Left ventricle myocardium inferior (tissue), 1 donor: ENCODE measurements around the gene CTNNAL1. TPM values are rescaled to one million over a fixed set of nuclear protein-coding genes. Genes with fewer than 3 reads are reported as not detected.

Experiments used
- DNase-seq: peaks from one replicate; pipeline ENCODE4 v3.0.0-alpha.2; 2020
- H3K27ac ChIP-seq: fragments of 200-600 bp; replicated peaks from 2 replicates; pipeline ENCODE4 v1.8.0; 2021
- H3K27me3 ChIP-seq: fragments of 200-600 bp; 2 replicates; pipeline ENCODE4 v1.8.0; 2021; ENCODE audit warnings: low read depth
- H3K36me3 ChIP-seq: fragments of 200-600 bp; 2 replicates; pipeline ENCODE4 v1.8.0; 2021
- H3K4me1 ChIP-seq: fragments of 200-600 bp; 2 replicates; pipeline ENCODE4 v1.8.0; 2021
- H3K4me3 ChIP-seq: fragments of 200-600 bp; 2 replicates; pipeline ENCODE4 v1.8.0; 2021; ENCODE audit warnings: mild to moderate bottlenecking, moderate library complexity
- H3K9me3 ChIP-seq: fragments of 200-600 bp; replicated peaks from 2 replicates; pipeline ENCODE4 v1.8.0; 2021
- CTCF ChIP-seq: fragments of 200-600 bp; IDR thresholded peaks from 2 replicates; pipeline ENCODE4 v1.8.0; 2021; ENCODE audit warnings: antibody characterized with exemption, mild to moderate bottlenecking, borderline replicate concordance
- intact Hi-C: fragments of 100-400 bp; cut with micrococcal nuclease; formaldehyde crosslinking; loops from one replicate; pipeline ENCODE4 v1.11.0; 2022
- total RNA-seq: library from RNA; stranded (reverse); fragmentation: NEBNext Ultra II Directional; extraction: Animal tissue kit (Norgen Biotek cat#: 25700); gene quantifications from one replicate; pipeline ENCODE4 v1.2.1, GENCODE V29; 2021
- donor health status: DM: no; HTN: yes; CAD: no; lungs with severe emphysema.

Gene CTNNAL1
- total RNA-seq, 1 donor from 2014 or later, result 78.2 TPM

GRCh38 chr9:108991479-108991878 is 21.8 kb downstream of the CTNNAL1 start:
- H3K27me3 ChIP-seq, result no peaks in the 10 kb centered on the region
- peak overlapping the region; percentile 42 for H3K27ac ChIP-seq
- TF ChIP-seq CTCF, result no peak
- intact Hi-C loops, result no loop called here
- peaks cover 56% of the 10 kb centered on the region for H3K4me1 ChIP-seq
- peaks cover 18% of the 10 kb centered on the region for H3K36me3 ChIP-seq
- DNase-seq, result no peak
- H3K9me3 ChIP-seq, result no peaks in the 10 kb centered on the region
- no peak overlapping the region for H3K4me3 ChIP-seq

GRCh38 chr9:108983885-108984284 is 29.4 kb downstream of the CTNNAL1 start:
- H3K27ac ChIP-seq, result no peak overlapping the region
- intact Hi-C loops, result no loop called here
- DNase-seq, result no peak
- H3K36me3 ChIP-seq, result peaks cover 32% of the 10 kb centered on the region
- no peaks in the 10 kb centered on the region for H3K27me3 ChIP-seq
- no peaks in the 10 kb centered on the region for H3K9me3 ChIP-seq
- no peak overlapping the region for H3K4me3 ChIP-seq
- H3K4me1 ChIP-seq, result peaks cover 4% of the 10 kb centered on the region
- no peak for TF ChIP-seq CTCF

GRCh38 chr9:108980893-108981292 is 32.4 kb downstream of the CTNNAL1 start:
- intact Hi-C loops, result no loop called here
- no peak overlapping the region for H3K4me3 ChIP-seq
- peaks cover 42% of the 10 kb centered on the region for H3K36me3 ChIP-seq
- H3K9me3 ChIP-seq, result no peaks in the 10 kb centered on the region
- no peak for DNase-seq
- peak overlapping the region; percentile 6 for H3K27ac ChIP-seq
- H3K27me3 ChIP-seq, result no peaks in the 10 kb centered on the region
- H3K4me1 ChIP-seq, result peaks cover 4% of the 10 kb centered on the region
- no peak for TF ChIP-seq CTCF

GRCh38 chr9:108978205-108978604 is 35.1 kb downstream of the CTNNAL1 start:
- peaks cover 34% of the 10 kb centered on the region for H3K36me3 ChIP-seq
- DNase-seq, result no peak
- H3K9me3 ChIP-seq, result no peaks in the 10 kb centered on the region
- peaks cover 18% of the 10 kb centered on the region for H3K4me1 ChIP-seq
- no peak for TF ChIP-seq CTCF
- intact Hi-C loops, result no loop called here
- no peaks in the 10 kb centered on the region for H3K27me3 ChIP-seq
- no peak overlapping the region for H3K27ac ChIP-seq
- no peak overlapping the region for H3K4me3 ChIP-seq

GRCh38 chr9:108973895-108974294 is 39.4 kb downstream of the CTNNAL1 start:
- DNase-seq, result no peak
- Histone ChIP-seq H3K36me3 (peaks cover 18% of the 10 kb centered on the region), H3K27ac (peak overlapping the region; percentile 79)

More at GRCh38 chr9:108973895-108974294, 39.4 kb downstream of the CTNNAL1 start:
- H3K4me1 ChIP-seq, result peaks cover 32% of the 10 kb centered on the region
- TF ChIP-seq CTCF, result no peak
- no peaks in the 10 kb centered on the region for H3K27me3 ChIP-seq
- H3K4me3 ChIP-seq, result no peak overlapping the region
- no peaks in the 10 kb centered on the region for H3K9me3 ChIP-seq
- intact Hi-C loops, result loop anchor here (5.0 kb wide), 1 partner anchor 38 kb away; the partner anchor contains the start of gene CTNNAL1
